Measurements from ENCODE around the gene GPR34.

Gene GPR34

GRCh38 chrX:41722214-41722613 lies 33.4 kb downstream of the GPR34 start:
- H3K27me3 Mint-ChIP-seq (ENCODE audit: low read depth, poor library complexity), result peaks cover 1% of the 10 kb centered on the region
- TF ChIP-seq, protein P1, sequence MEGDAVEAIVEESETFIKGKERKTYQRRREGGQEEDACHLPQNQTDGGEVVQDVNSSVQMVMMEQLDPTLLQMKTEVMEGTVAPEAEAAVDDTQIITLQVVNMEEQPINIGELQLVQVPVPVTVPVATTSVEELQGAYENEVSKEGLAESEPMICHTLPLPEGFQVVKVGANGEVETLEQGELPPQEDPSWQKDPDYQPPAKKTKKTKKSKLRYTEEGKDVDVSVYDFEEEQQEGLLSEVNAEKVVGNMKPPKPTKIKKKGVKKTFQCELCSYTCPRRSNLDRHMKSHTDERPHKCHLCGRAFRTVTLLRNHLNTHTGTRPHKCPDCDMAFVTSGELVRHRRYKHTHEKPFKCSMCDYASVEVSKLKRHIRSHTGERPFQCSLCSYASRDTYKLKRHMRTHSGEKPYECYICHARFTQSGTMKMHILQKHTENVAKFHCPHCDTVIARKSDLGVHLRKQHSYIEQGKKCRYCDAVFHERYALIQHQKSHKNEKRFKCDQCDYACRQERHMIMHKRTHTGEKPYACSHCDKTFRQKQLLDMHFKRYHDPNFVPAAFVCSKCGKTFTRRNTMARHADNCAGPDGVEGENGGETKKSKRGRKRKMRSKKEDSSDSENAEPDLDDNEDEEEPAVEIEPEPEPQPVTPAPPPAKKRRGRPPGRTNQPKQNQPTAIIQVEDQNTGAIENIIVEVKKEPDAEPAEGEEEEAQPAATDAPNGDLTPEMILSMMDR (IDR thresholded peaks at IDR 0.05), result no peak
- H3K4me1 Mint-ChIP-seq, result peaks cover 21% of the 10 kb centered on the region
- H3K4me3 Mint-ChIP-seq, result no peak overlapping the region
- H3K36me3 Mint-ChIP-seq (ENCODE audit: low read depth), result peaks cover 45% of the 10 kb centered on the region
- no peak for DNase-seq
- H3K27ac Mint-ChIP-seq, result no peak overlapping the region
- H3K9me3 Mint-ChIP-seq, result peaks cover 40% of the 10 kb centered on the region

DNA sequence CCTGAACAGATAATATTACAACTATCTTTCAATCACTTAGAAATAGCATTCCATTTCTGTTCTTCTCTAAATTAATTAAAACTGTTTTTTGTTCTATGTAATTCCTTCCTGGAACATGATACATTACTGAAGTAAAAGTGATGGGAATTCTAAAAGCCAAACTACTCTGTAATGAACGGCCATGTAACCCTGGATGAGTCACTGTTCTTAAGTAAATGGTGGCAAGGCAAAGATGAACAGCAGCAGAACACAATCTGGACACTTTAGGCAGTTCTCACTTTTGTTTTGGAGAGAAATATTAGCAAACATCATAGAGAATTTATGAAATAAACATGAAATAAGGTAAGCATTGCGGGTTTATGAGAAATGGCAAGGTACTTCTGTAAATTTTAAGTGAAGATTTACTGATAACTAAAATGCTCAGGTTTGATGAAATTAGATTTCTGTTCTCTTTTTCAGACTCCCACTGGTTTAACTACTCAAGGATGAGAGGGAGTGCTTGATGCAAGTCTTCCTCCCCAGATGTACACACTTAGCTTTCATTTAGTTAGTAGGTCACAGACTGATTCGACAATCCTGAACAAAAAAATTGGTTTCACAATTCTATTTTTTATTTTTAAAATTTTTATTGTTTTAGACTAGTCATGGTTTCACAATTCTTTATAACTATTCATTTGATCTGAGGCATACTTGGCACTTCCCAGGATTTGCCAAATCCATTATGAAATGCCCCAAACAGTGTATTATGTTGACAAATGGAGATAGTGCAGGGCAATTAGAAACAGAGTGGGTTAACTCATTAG lies 34.2 kb downstream of the GPR34 start:
- DNase-seq, result no peak
- Mint-ChIP-seq H3K27me3 (ENCODE audit: low read depth, poor library complexity) (no peaks in the 10 kb centered on the region), H3K36me3 (ENCODE audit: low read depth) (peaks cover 39% of the 10 kb centered on the region), H3K4me3 (no peak overlapping the region), H3K4me1 (peaks cover 17% of the 10 kb centered on the region), H3K9me3 (peaks cover 35% of the 10 kb centered on the region), H3K27ac (no peak overlapping the region)
- TF ChIP-seq, protein P1 (IDR thresholded peaks at IDR 0.05), result no peak

DNA sequence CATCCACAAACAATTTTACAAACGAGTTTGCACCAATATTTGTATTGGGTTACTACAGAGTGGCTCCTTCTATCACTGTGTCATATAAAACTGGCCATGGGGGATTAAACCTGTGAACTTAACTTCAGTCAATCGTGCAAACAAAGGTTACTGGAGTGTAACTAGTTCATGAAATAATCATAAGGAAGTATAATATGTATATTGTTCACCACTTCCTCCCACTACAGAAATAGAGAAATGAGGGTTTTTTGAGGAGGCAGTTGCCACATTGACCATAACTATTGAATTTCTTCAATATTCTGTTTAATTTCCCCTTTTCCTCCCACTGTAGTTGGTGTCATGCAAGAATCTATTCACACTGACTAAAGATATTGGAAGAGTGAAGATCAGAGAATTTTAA lies 35.1 kb downstream of the GPR34 start, which contains the start of gene GPR82:
Gene GPR82, plus strand, starts transcription at position 356 of the 400 bp plus-strand sequence. CDS start 2,846 bp downstream, outside the sequence.
- Mint-ChIP-seq H3K36me3 (ENCODE audit: low read depth) (peaks cover 32% of the 10 kb centered on the region), H3K9me3 (peaks cover 27% of the 10 kb centered on the region), H3K27me3 (ENCODE audit: low read depth, poor library complexity) (no peaks in the 10 kb centered on the region), H3K27ac (no peak within 1 kb of the TSS), H3K4me1 (peaks cover 10% of the 10 kb centered on the region), H3K4me3 (no peak within 1 kb of the TSS)
- TF ChIP-seq, protein P1 (IDR thresholded peaks at IDR 0.05), result no peak
- no peak for DNase-seq

GRCh38 chrX:41728125-41728524 lies 39.4 kb downstream of the GPR34 start:
- TF ChIP-seq, protein P1 (IDR thresholded peaks at IDR 0.05), result no peak
- H3K36me3 Mint-ChIP-seq (ENCODE audit: low read depth), result no peaks in the 10 kb centered on the region
- no peak for DNase-seq
- H3K4me1 Mint-ChIP-seq, result no peaks in the 10 kb centered on the region
- no peaks in the 10 kb centered on the region for H3K9me3 Mint-ChIP-seq
- no peak overlapping the region for H3K4me3 Mint-ChIP-seq
- no peaks in the 10 kb centered on the region for H3K27me3 Mint-ChIP-seq (ENCODE audit: low read depth, poor library complexity)
- H3K27ac Mint-ChIP-seq, result no peak overlapping the region

GRCh38 chrX:41730081-41730480 lies 41.3 kb downstream of the GPR34 start:
- Mint-ChIP-seq H3K27ac (no peak overlapping the region), H3K9me3 (no peaks in the 10 kb centered on the region), H3K36me3 (ENCODE audit: low read depth) (no peaks in the 10 kb centered on the region), H3K4me3 (no peak overlapping the region), H3K27me3 (ENCODE audit: low read depth, poor library complexity) (no peaks in the 10 kb centered on the region), H3K4me1 (no peaks in the 10 kb centered on the region)
- TF ChIP-seq, protein P1 (IDR thresholded peaks at IDR 0.05), result no peak
- DNase-seq, result no peak

DNA sequence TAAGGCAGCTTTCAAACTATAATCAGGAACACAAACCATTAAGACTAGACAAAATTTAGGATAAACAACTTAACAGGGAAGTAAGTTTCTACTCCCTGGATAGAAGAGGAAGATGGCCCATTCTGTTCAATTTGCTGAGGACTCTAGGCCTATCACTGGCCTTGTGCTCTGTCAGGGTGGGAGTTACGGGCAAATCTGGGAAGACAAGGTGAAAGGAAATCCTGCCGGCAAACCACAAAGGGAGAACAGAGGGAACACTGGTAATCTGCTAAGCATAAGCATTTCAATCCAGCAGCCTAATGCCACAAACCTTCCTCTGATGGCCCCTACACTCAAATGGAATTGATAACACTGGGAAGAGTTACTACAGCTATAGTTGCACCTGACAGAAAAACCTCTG lies 43.5 kb downstream of the GPR34 start:
- TF ChIP-seq, protein P1 (IDR thresholded peaks at IDR 0.05), result no peak
- DNase-seq, result no peak

More for the DNA sequence above, 43.5 kb downstream of the GPR34 start:
- H3K4me3 Mint-ChIP-seq, result no peak overlapping the region
- H3K27ac Mint-ChIP-seq, result peak overlapping the region; percentile 24
- H3K36me3 Mint-ChIP-seq (ENCODE audit: low read depth), result peaks cover 7% of the 10 kb centered on the region
- no peaks in the 10 kb centered on the region for H3K27me3 Mint-ChIP-seq (ENCODE audit: low read depth, poor library complexity)
- no peaks in the 10 kb centered on the region for H3K4me1 Mint-ChIP-seq
- peaks cover 8% of the 10 kb centered on the region for H3K9me3 Mint-ChIP-seq
